Endothelial cell (in vitro differentiated cells): ENCODE results near the gene PLCD1. TPM values are rescaled to one million over a fixed set of nuclear protein-coding genes. Genes with fewer than 3 reads are reported as not detected.
A peak's percentile ranks its signal among the peaks of the same experiment; 100 is the strongest.

Experiments
- DNase-seq: peaks from one replicate; pipeline ENCODE4 v3.0.0; 2021; ENCODE audit warnings: low spot score
- H3K27ac Mint-ChIP-seq: one replicate; pipeline ENCODE4 v1.8.0; 2021; ENCODE audit warnings: mixed read lengths, inconsistent platforms; ENCODE audit not compliant: unreplicated experiment
- H3K27me3 Mint-ChIP-seq: one replicate; pipeline ENCODE4 v1.8.0; 2021; ENCODE audit warnings: mild to moderate bottlenecking, moderate library complexity, mixed read lengths, inconsistent platforms; ENCODE audit not compliant: unreplicated experiment
- H3K36me3 Mint-ChIP-seq: one replicate; pipeline ENCODE4 v1.8.0; 2021; ENCODE audit warnings: mild to moderate bottlenecking, low read depth, mixed read lengths, inconsistent platforms; ENCODE audit not compliant: unreplicated experiment
- H3K4me1 Mint-ChIP-seq: one replicate; pipeline ENCODE4 v1.8.0; 2021; ENCODE audit warnings: mild to moderate bottlenecking, mixed read lengths, inconsistent platforms; ENCODE audit not compliant: unreplicated experiment
- H3K4me3 Mint-ChIP-seq: one replicate; pipeline ENCODE4 v1.8.0; 2021; ENCODE audit warnings: mild to moderate bottlenecking, mixed read lengths, inconsistent platforms; ENCODE audit not compliant: unreplicated experiment
- H3K9me3 Mint-ChIP-seq: one replicate; pipeline ENCODE4 v1.8.0; 2021; ENCODE audit warnings: mixed read lengths, inconsistent platforms; ENCODE audit not compliant: unreplicated experiment
- CTCF ChIP-seq: fragments of 200-600 bp; sonication (generic); IDR thresholded peaks from one replicate; pipeline ENCODE4 v1.5.0; 2021; ENCODE audit warnings: antibody characterized with exemption; ENCODE audit not compliant: unreplicated experiment
- total RNA-seq: library from RNA; stranded (reverse); fragmentation: NEBNext Ultra II Directional; extraction: Animal tissue kit (Norgen Biotek cat#: 25700); gene quantifications from one replicate; pipeline ENCODE4 v1.2.1, GENCODE V29; 2021; ENCODE audit not compliant: unreplicated experiment

Gene PLCD1
- total RNA-seq, 1 donor from 2014 or later: 22.4 TPM

DNA sequence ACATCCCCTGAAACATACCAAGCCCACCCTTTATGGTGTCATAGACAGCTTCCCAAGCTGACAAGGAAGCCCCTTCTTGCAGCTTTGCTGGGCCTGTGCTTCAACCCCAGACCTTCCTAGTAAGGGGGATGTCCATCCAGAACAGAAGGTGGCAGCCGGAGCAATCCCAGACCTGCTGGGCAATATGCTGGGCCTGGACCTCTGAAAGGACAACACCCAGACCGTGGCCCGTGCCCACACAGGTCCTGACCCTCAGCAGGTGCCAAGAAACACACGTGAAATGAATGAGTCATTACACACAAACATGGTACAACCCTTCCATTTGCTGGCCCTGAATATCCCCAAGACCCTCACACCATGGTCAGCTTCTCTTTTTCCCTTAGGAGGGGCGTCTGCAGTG, 58.6 kb downstream of the PLCD1 start:
- peaks cover 8% of the 10 kb centered on the region for H3K27me3 Mint-ChIP-seq
- H3K4me3 Mint-ChIP-seq: no peak overlapping the region
- TF ChIP-seq CTCF: no peak
- H3K9me3 Mint-ChIP-seq: no peaks in the 10 kb centered on the region
- H3K36me3 Mint-ChIP-seq: peaks cover 43% of the 10 kb centered on the region
- peaks cover 60% of the 10 kb centered on the region for H3K4me1 Mint-ChIP-seq
- no peak overlapping the region for H3K27ac Mint-ChIP-seq
- DNase-seq: no peak

DNA sequence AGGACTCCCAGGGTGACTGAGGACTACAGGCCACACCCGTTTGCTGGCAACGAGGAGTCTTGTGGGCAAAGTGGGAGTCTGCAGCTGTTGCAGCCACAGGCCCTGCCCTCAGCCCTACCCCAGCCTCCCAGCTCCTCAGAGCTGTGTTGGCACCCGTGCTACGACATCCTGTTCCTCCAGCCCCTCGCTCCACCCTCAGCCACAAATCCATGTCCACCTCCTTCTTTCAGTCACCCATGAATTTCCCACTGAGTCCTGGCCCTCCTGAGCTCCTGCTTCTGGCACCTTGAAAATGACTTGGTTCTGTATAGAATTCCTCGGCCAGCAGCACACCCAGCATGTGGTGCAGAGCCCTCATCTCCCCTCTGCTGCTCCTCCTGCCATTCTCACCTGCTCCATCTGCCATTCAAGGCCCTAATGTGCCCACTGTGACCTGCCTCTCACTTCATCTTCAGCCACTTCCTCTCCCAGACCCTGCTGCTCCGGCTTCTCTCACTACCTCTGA, 59.8 kb downstream of the PLCD1 start:
- H3K27ac Mint-ChIP-seq: peak overlapping the region; percentile 85
- H3K4me1 Mint-ChIP-seq: peaks cover 58% of the 10 kb centered on the region

DNA sequence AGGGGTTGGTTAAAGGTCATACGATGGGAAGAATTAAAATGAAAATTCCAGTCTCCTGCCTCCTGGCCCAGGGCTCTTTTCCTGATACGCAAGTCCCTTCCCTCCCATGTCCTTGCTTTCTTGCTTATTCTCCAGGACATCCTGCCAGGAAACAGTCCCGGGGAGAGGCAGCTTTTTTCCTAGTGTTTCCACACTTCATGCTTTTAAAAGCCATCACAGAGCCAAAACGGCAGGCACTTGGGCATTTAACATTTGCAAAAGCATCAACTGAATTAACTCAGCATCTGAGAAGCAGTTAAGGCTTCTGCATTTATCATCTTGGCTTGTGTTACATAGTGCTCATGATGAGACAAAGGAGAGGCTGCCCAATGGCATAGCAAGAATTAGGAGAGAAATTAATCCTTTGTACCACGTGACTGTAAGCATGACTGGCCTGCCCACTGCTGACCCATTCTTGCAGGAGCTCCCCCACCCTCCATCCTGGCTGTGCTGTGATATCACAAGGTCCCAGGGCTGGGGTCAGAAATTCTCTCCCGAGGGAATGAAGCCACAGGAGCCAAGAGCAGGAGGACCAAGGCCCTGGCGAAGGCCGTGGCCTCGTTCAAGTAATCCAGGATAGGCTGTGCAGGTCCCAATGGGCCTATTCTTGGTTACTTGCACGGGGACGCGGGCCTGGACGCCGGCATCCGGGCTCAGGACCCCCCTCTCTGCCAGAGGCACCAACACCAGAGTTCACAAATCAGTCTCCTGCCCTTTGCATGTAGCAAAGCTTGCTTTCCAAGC, 60.4 kb downstream of the PLCD1 start:
- Mint-ChIP-seq H3K27ac (peak overlapping the region; percentile 88), H3K27me3 (peaks cover 2% of the 10 kb centered on the region), H3K9me3 (no peaks in the 10 kb centered on the region), H3K4me3 (peak overlapping the region; percentile 26), H3K36me3 (peaks cover 43% of the 10 kb centered on the region), H3K4me1 (peaks cover 56% of the 10 kb centered on the region)
- TF ChIP-seq CTCF: no peak
- DNase-seq: no peak

More for the DNA sequence above, 59.8 kb downstream of the PLCD1 start:
- H3K4me3 Mint-ChIP-seq: peak overlapping the region; percentile 34
- H3K27me3 Mint-ChIP-seq: peaks cover 6% of the 10 kb centered on the region
- DNase-seq: no peak
- H3K36me3 Mint-ChIP-seq: peaks cover 43% of the 10 kb centered on the region
- no peak for TF ChIP-seq CTCF
- no peaks in the 10 kb centered on the region for H3K9me3 Mint-ChIP-seq

DNA sequence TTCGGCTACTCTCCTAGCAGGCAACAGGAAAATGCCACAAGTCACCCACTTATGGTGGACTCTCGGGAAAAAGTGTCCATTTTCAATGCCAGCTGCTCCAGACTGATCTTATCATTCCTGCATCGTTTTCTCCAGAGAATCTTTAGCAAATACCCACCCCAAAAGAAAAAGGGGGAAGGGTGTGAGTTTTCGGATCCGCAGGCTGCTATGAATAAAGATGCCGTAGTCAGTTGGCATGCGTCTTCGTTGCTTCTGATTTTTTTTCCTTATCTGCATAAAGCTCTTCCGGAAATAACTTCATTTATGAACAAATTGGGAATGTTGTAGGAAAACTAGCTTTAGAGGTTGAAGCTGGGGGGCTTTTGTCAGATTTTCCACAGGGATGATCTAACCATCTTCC, 61.2 kb downstream of the PLCD1 start:
- H3K27me3 Mint-ChIP-seq: peaks cover 2% of the 10 kb centered on the region
- DNase-seq: no peak
- H3K4me1 Mint-ChIP-seq: peaks cover 53% of the 10 kb centered on the region
- H3K9me3 Mint-ChIP-seq: no peaks in the 10 kb centered on the region
- TF ChIP-seq CTCF: no peak
- H3K36me3 Mint-ChIP-seq: peaks cover 39% of the 10 kb centered on the region
- H3K27ac Mint-ChIP-seq: peak overlapping the region; percentile 88
- peak overlapping the region; percentile 26 for H3K4me3 Mint-ChIP-seq

- H3K27ac Mint-ChIP-seq: no peak overlapping the region
Observed at GRCh38 chr3:37967260-37967881, 62.1 kb downstream of the PLCD1 start.

More at GRCh38 chr3:37967260-37967881, 62.1 kb downstream of the PLCD1 start:
- DNase-seq: peak; percentile 72
- Mint-ChIP-seq H3K27me3 (peaks cover 2% of the 10 kb centered on the region), H3K9me3 (no peaks in the 10 kb centered on the region), H3K4me3 (no peak overlapping the region), H3K36me3 (peaks cover 32% of the 10 kb centered on the region), H3K4me1 (peaks cover 55% of the 10 kb centered on the region)
- TF ChIP-seq CTCF: peak; percentile 58
